ENCODE data around the gene TPBG.
"Not testable (repeated sequence)": the region's sequence is repeated elsewhere in the genome, so short reads cannot be mapped to it uniquely, and the experiment has no call there.

TPBG gene

GRCh38 chr6:82380566-82381185 lies 17.1 kb downstream of the TPBG start:
- DNase-seq = no peak
- Histone ChIP-seq H3K27me3 (replicated peaks) (no peaks in the 10 kb centered on the region), H3K27ac (no peak overlapping the region), H3K36me3 (replicated peaks) (no peaks in the 10 kb centered on the region), H3K4me3 (ENCODE audit: low read depth, low read length) (no peak overlapping the region)
- in situ Hi-C loops (cut with HindIII; ENCODE audit: low pct_ligation_motif_present, low sequenced_read_pairs) = no loop called here
- TF ChIP-seq CTCF (IDR thresholded peaks at IDR 0.05; ENCODE audit: low read depth, low read length, missing control alignments) = no peak

GRCh38 chr6:82381278-82381677 lies 17.7 kb downstream of the TPBG start:
- DNase-seq = no peak
- in situ Hi-C loops (cut with HindIII; ENCODE audit: low pct_ligation_motif_present, low sequenced_read_pairs) = no loop called here
- Histone ChIP-seq H3K36me3 (replicated peaks) (no peaks in the 10 kb centered on the region), H3K27me3 (replicated peaks) (no peaks in the 10 kb centered on the region), H3K27ac (no peak overlapping the region), H3K4me3 (ENCODE audit: low read depth, low read length) (no peak overlapping the region)
- no peak for TF ChIP-seq CTCF (IDR thresholded peaks at IDR 0.05; ENCODE audit: low read depth, low read length, missing control alignments)

- Histone ChIP-seq H3K4me3 (ENCODE audit: low read depth, low read length) (no peak overlapping the region), H3K27me3 (replicated peaks) (no peaks in the 10 kb centered on the region), H3K27ac (no peak overlapping the region), H3K36me3 (replicated peaks) (no peaks in the 10 kb centered on the region)
- no peak for TF ChIP-seq CTCF (IDR thresholded peaks at IDR 0.05; ENCODE audit: low read depth, low read length, missing control alignments)
- DNase-seq = no peak
- in situ Hi-C loops (cut with HindIII; ENCODE audit: low pct_ligation_motif_present, low sequenced_read_pairs) = no loop called here
Measured at GRCh38 chr6:82385102-82385501, 21.5 kb downstream of the TPBG start.

- no peak for TF ChIP-seq CTCF (IDR thresholded peaks at IDR 0.05; ENCODE audit: low read depth, low read length, missing control alignments)
- Histone ChIP-seq H3K27ac (no peak overlapping the region), H3K27me3 (replicated peaks) (no peaks in the 10 kb centered on the region), H3K36me3 (replicated peaks) (no peaks in the 10 kb centered on the region), H3K4me3 (ENCODE audit: low read depth, low read length) (no peak overlapping the region)
- no peak for DNase-seq
- in situ Hi-C loops (cut with HindIII; ENCODE audit: low pct_ligation_motif_present, low sequenced_read_pairs) = no loop called here
Measured at GRCh38 chr6:82385546-82385945, 21.9 kb downstream of the TPBG start.

GRCh38 chr6:82385961-82386360 lies 22.3 kb downstream of the TPBG start:
- TF ChIP-seq CTCF (IDR thresholded peaks at IDR 0.05; ENCODE audit: low read depth, low read length, missing control alignments) = no peak
- no peaks in the 10 kb centered on the region for H3K36me3 ChIP-seq (replicated peaks)
- in situ Hi-C loops (cut with HindIII; ENCODE audit: low pct_ligation_motif_present, low sequenced_read_pairs) = no loop called here
- H3K4me3 ChIP-seq (ENCODE audit: low read depth, low read length) = no peak overlapping the region
- no peaks in the 10 kb centered on the region for H3K27me3 ChIP-seq (replicated peaks)
- DNase-seq = no peak
- H3K27ac ChIP-seq = no peak overlapping the region

- H3K27ac ChIP-seq; H3K4me3 ChIP-seq (ENCODE audit: low read depth, low read length); in situ Hi-C loops (cut with HindIII; ENCODE audit: low pct_ligation_motif_present, low sequenced_read_pairs); DNase-seq; H3K36me3 ChIP-seq (replicated peaks); H3K27me3 ChIP-seq (replicated peaks): not testable (repeated sequence)
Measured at GRCh38 chr6:82394770-82395169, 31.2 kb downstream of the TPBG start.

Data from brain microvascular endothelial cell (primary cell).